HepG2 (cell line): ENCODE measurements around the gene MIDN. TPM values are rescaled to one million over a fixed set of nuclear protein-coding genes. Genes with fewer than 3 reads are reported as not detected.
A peak's percentile ranks its signal among the peaks of the same experiment; 100 is the strongest.

ENCODE experiments used
- ARID2 ChIP-seq: sonication (generic); formaldehyde crosslinking; IDR thresholded peaks from 2 replicates; pipeline ENCODE4 v1.8.1; 2022; ENCODE audit warnings: mild to moderate bottlenecking, missing genetic modification reagents, borderline replicate concordance
- ATF6 ChIP-seq: sonication (generic); formaldehyde crosslinking; conservative IDR thresholded peaks from 2 replicates; pipeline ENCODE4 v1.4.0; 2020; ENCODE audit warnings: missing genetic modification reagents
- CBX1 ChIP-seq: IDR thresholded peaks from one replicate; pipeline ENCODE4 v1.6.1; 2016; ENCODE audit warnings: antibody characterized with exemption, low read depth
- EEA1 ChIP-seq: sonication (generic); formaldehyde crosslinking; IDR thresholded peaks from 2 replicates; pipeline ENCODE4 v1.5.1; 2020; ENCODE audit warnings: mild to moderate bottlenecking, missing genetic modification reagents, borderline replicate concordance
- EED ChIP-seq: sonication (generic); formaldehyde crosslinking; IDR thresholded peaks from 2 replicates; pipeline ENCODE4 v1.5.0; 2020; ENCODE audit warnings: mild to moderate bottlenecking, missing genetic modification reagents
- FIP1L1 ChIP-seq: fragments of 200-400 bp; formaldehyde crosslinking; IDR thresholded peaks from 2 replicates; pipeline ENCODE4 v1.6.1; 2018; ENCODE audit warnings: low read depth, mild to moderate bottlenecking, low read length, moderate library complexity, borderline replicate concordance; ENCODE audit not compliant: insufficient read depth
- GFI1 ChIP-seq: sonication (generic); formaldehyde crosslinking; IDR thresholded peaks from 2 replicates; pipeline ENCODE4 v1.5.0; 2020; ENCODE audit warnings: missing genetic modification reagents, mild to moderate bottlenecking, borderline replicate concordance
- HNRNPK ChIP-seq: fragments of 200-400 bp; formaldehyde crosslinking; IDR thresholded peaks from 2 replicates; pipeline ENCODE4 v1.6.1; 2018; ENCODE audit warnings: low read length, low read depth, moderate library complexity, mild to moderate bottlenecking; ENCODE audit not compliant: poor library complexity, severe bottlenecking
- IKZF1 ChIP-seq: fragments of 450-650 bp; IDR thresholded peaks from 2 replicates; pipeline ENCODE4 v1.7.1; 2016
- JARID2 ChIP-seq: sonication (generic); formaldehyde crosslinking; IDR thresholded peaks from 2 replicates; pipeline ENCODE4 v1.8.1; 2023; ENCODE audit warnings: missing genetic modification reagents, inconsistent platforms; ENCODE audit not compliant: insufficient replicate concordance
- NFIC ChIP-seq: IDR thresholded peaks from 2 replicates; pipeline ENCODE4 v1.6.1; 2012; ENCODE audit warnings: mild to moderate bottlenecking, low read length, inconsistent platforms
- RBAK ChIP-seq: sonication (generic); formaldehyde crosslinking; IDR thresholded peaks from 2 replicates; pipeline ENCODE4 v1.5.1; 2020; ENCODE audit warnings: mild to moderate bottlenecking, missing genetic modification reagents
- RBM22 ChIP-seq: fragments of 200-400 bp; formaldehyde crosslinking; optimal IDR thresholded peaks from 2 replicates; pipeline ENCODE3; 2017; ENCODE audit warnings: mild to moderate bottlenecking, low read length, moderate library complexity
- REL ChIP-seq: sonication (generic); formaldehyde crosslinking; conservative IDR thresholded peaks from 2 replicates; pipeline ENCODE4 v1.8.0; 2022; ENCODE audit warnings: mild to moderate bottlenecking, missing genetic modification reagents, moderate library complexity
- RXRA ChIP-seq: sonication (generic); formaldehyde crosslinking; IDR thresholded peaks from 2 replicates; pipeline ENCODE4 v1.5.1; 2020; ENCODE audit warnings: missing genetic modification reagents
- SIN3A ChIP-seq: IDR thresholded peaks from 2 replicates; pipeline ENCODE4 v1.6.1; 2011; ENCODE audit warnings: low read depth, mild to moderate bottlenecking, control low read depth, low read length, borderline replicate concordance
- SMARCC2 ChIP-seq: fragments of 450-650 bp; IDR thresholded peaks from 2 replicates; pipeline ENCODE4 v1.6.1; 2017; ENCODE audit warnings: antibody characterized with exemption, mild to moderate bottlenecking
- TGIF2 ChIP-seq: IDR thresholded peaks from 2 replicates; pipeline ENCODE4 v1.6.1; 2016; ENCODE audit warnings: control low read depth, missing compliant biosample characterization
- ZBTB21 ChIP-seq: sonication (generic); formaldehyde crosslinking; IDR thresholded peaks from 2 replicates; pipeline ENCODE4 v1.4.0; 2020; ENCODE audit warnings: missing genetic modification reagents
- ZBTB49 ChIP-seq: sonication (generic); formaldehyde crosslinking; IDR thresholded peaks from 2 replicates; pipeline ENCODE4 v1.4.0; 2020; ENCODE audit warnings: missing genetic modification reagents, borderline replicate concordance
- ZEB1 ChIP-seq: IDR thresholded peaks from 2 replicates; pipeline ENCODE4 v1.6.1; 2012; ENCODE audit warnings: mild to moderate bottlenecking, low read depth, inconsistent platforms; ENCODE audit not compliant: insufficient replicate concordance
- ZFP1 ChIP-seq: IDR thresholded peaks from 2 replicates; pipeline ENCODE4 v1.6.1; 2016
- ZFP37 ChIP-seq: sonication (generic); formaldehyde crosslinking; IDR thresholded peaks from 2 replicates; pipeline ENCODE4 v1.4.0; 2020; ENCODE audit warnings: missing genetic modification reagents, borderline replicate concordance
- ZNF543 ChIP-seq: sonication (generic); formaldehyde crosslinking; IDR thresholded peaks from 2 replicates; pipeline ENCODE4 v1.4.0; 2020; ENCODE audit warnings: mild to moderate bottlenecking, missing genetic modification reagents
- ZNF563 ChIP-seq: sonication (generic); formaldehyde crosslinking; IDR thresholded peaks from 2 replicates; pipeline ENCODE4 v1.8.0; 2022; ENCODE audit warnings: mild to moderate bottlenecking, moderate library complexity, missing genetic modification reagents
- ZNF660 ChIP-seq: sonication (generic); formaldehyde crosslinking; IDR thresholded peaks from 2 replicates; pipeline ENCODE4 v1.5.1; 2020; ENCODE audit warnings: mild to moderate bottlenecking, low read depth, missing genetic modification reagents, borderline replicate concordance
- ZNF782 ChIP-seq: sonication (generic); formaldehyde crosslinking; IDR thresholded peaks from 2 replicates; pipeline ENCODE4 v1.4.0; 2020; ENCODE audit warnings: missing genetic modification reagents, mild to moderate bottlenecking, borderline replicate concordance
- polyA plus RNA-seq, 8 experiments: library from polyadenylated mRNA; depleted of rRNA in 3 of 8; stranded (reverse) in 7 of 8; unstranded in 1 of 8; fragments of >200 nt; fragmentation: Illumina TruSeq in 4 of 8; extraction: Trizol in 4 of 8; gene quantifications; 2 replicates each; pipeline versions ENCODE4 v1.2.1 to v1.2.3, GENCODE V29; 2011 to 2016; ENCODE audit warnings: low read depth in 4 of 8, missing spikeins in 1 of 8, mixed read lengths in 1 of 8; ENCODE audit not compliant: insufficient read depth in 1 of 8
- total RNA-seq, 5 experiments: library from RNA; depleted of rRNA; stranded (reverse); fragments of >200 nt; fragmentation: Illumina TruSeq; extraction: Trizol; gene quantifications; 2 replicates each; pipeline ENCODE4 v1.2.3, GENCODE V29; 2016; ENCODE audit warnings: low read depth in 1 of 5
- TF ChIP-seq, protein P1 (sequence below): sonication (generic); formaldehyde crosslinking; IDR thresholded peaks from 2 replicates; pipeline ENCODE4 v1.4.0; 2020; ENCODE audit warnings: missing genetic modification reagents, borderline replicate concordance

MIDN gene
- total and polyA plus RNA-seq, 2 of the 13 experiments (the other 11 are each of a cell fraction or from before 2014, with no cell fraction given), result 8.4 to 18.0 TPM

GRCh38 chr19:1269065-1269477, 20.7 kb downstream of the MIDN start, which contains the start of gene CIRBP (continued):
- TF ChIP-seq FIP1L1, result no peak
- no peak for TF ChIP-seq ZFP1 (CRISPR knock-in tag)
- TF ChIP-seq ZNF563, result no peak
- peak; percentile 10; the same call in 1 of the 2 replicates for TF ChIP-seq GFI1 (CRISPR knock-in tag)
- TF ChIP-seq RBAK, result no peak
- TF ChIP-seq RBM22, result no peak
- TF ChIP-seq CBX1, result peak; percentile 34
- TF ChIP-seq EED (CRISPR knock-in tag), result no peak
- TF ChIP-seq ZBTB21 (CRISPR knock-in tag), result no peak
- TF ChIP-seq HNRNPK, result no peak
- 0 out of 2 replicates have a peak, but pooled peaks have one; percentile 39 for TF ChIP-seq TGIF2 (CRISPR knock-in tag)
- no peak for TF ChIP-seq RXRA
- TF ChIP-seq SIN3A, result peak; percentile 71; the same call in 1 of the 2 replicates
- no peak for TF ChIP-seq ARID2 (CRISPR knock-in tag)
- TF ChIP-seq, protein P1, sequence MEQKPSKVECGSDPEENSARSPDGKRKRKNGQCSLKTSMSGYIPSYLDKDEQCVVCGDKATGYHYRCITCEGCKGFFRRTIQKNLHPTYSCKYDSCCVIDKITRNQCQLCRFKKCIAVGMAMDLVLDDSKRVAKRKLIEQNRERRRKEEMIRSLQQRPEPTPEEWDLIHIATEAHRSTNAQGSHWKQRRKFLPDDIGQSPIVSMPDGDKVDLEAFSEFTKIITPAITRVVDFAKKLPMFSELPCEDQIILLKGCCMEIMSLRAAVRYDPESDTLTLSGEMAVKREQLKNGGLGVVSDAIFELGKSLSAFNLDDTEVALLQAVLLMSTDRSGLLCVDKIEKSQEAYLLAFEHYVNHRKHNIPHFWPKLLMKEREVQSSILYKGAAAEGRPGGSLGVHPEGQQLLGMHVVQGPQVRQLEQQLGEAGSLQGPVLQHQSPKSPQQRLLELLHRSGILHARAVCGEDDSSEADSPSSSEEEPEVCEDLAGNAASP (CRISPR knock-in tag), result no peak
- no peak for TF ChIP-seq ZNF660 (CRISPR knock-in tag)
- no peak for TF ChIP-seq ZFP37
- no peak for TF ChIP-seq SMARCC2
- no peak for TF ChIP-seq JARID2 (CRISPR knock-in tag)
- no peak for TF ChIP-seq ZNF543 (CRISPR knock-in tag)
- no peak for TF ChIP-seq ATF6 (CRISPR knock-in tag)
- TF ChIP-seq IKZF1, result no peak
- no peak for TF ChIP-seq ZEB1
- no peak for TF ChIP-seq ZBTB49
- TF ChIP-seq EEA1, result no peak
- TF ChIP-seq REL, result no peak
- no peak for TF ChIP-seq NFIC
- no peak for TF ChIP-seq ZNF782 (CRISPR knock-in tag)
